D721Med (cell line): Measurements from ENCODE around the gene RBM15B.

Source experiments
- DNase-seq: peaks from one replicate; pipeline ENCODE4 v3.0.0; 2011; ENCODE audit warnings: low spot score; ENCODE audit not compliant: insufficient read length
- FAIRE-seq: peaks from 2 replicates; lab custom pipeline; 2011; peaks lifted over from hg19 to GRCh38; lab: Jason Lieb, UNC
- CTCF ChIP-seq: IDR thresholded peaks from 2 replicates; pipeline ENCODE4 v1.5.1; 2012; ENCODE audit warnings: mild to moderate bottlenecking, control low read depth; ENCODE audit not compliant: insufficient read depth; ENCODE audit errors: missing control alignments

Gene RBM15B

GRCh38 chr3:51389423-51390183 lies 1.5 kb upstream of the RBM15B start:
- peak; percentile 61 for DNase-seq
- FAIRE-seq, result no peak
- peak; percentile 68 for TF ChIP-seq CTCF

- TF ChIP-seq CTCF, result no peak
- FAIRE-seq (no peak), DNase-seq (no peak)
Measured at GRCh38 chr3:51390246-51391074, 625 bp upstream of the RBM15B start.

DNA sequence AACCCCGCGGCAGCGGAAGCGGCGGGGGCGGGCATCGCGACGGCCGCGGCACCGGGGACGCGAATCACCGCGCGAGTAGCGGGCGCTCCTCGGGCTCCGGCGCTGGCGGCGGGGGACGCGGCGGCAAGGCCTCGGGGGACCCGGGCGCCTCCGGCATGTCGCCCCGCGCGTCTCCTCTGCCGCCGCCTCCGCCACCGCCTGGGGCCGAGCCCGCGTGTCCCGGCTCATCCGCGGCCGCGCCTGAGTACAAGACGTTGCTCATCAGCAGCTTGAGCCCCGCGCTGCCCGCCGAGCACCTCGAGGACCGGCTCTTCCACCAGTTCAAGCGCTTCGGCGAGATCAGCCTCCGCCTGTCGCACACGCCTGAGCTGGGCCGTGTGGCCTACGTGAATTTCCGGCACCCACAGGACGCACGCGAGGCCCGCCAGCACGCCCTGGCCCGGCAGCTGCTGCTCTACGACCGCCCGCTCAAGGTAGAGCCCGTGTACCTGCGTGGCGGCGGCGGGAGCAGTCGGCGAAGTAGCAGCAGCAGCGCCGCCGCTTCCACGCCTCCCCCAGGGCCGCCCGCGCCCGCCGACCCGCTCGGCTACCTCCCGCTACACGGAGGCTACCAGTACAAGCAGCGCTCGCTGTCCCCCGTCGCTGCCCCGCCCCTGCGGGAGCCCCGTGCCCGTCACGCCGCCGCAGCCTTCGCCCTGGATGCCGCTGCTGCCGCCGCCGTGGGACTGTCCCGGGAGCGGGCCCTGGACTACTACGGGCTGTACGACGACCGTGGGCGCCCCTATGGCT lies 675 bp downstream of the RBM15B start:
- FAIRE-seq (no peak), DNase-seq (no peak)
- TF ChIP-seq CTCF, result no peak

DNA sequence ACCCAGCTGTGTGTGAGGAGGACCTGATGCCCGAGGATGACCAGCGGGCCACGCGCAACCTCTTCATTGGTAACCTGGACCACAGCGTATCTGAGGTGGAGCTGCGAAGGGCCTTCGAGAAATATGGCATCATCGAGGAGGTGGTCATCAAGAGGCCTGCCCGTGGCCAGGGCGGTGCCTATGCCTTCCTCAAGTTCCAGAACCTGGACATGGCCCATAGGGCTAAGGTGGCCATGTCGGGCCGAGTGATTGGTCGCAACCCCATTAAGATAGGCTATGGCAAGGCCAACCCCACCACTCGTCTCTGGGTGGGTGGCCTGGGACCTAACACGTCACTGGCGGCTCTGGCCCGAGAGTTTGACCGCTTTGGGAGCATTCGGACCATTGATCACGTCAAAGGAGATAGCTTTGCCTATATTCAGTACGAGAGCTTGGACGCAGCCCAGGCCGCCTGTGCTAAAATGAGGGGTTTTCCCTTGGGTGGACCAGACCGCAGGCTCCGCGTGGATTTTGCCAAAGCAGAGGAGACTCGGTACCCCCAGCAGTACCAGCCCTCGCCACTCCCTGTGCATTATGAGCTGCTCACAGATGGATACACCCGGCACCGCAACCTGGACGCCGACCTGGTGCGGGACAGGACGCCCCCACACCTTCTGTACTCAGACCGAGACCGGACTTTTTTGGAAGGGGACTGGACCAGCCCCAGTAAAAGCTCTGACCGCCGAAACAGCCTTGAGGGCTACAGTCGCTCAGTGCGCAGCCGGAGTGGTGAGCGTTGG lies 1.5 kb downstream of the RBM15B start:
- no peak for FAIRE-seq
- TF ChIP-seq CTCF, result no peak
- DNase-seq, result no peak

DNA sequence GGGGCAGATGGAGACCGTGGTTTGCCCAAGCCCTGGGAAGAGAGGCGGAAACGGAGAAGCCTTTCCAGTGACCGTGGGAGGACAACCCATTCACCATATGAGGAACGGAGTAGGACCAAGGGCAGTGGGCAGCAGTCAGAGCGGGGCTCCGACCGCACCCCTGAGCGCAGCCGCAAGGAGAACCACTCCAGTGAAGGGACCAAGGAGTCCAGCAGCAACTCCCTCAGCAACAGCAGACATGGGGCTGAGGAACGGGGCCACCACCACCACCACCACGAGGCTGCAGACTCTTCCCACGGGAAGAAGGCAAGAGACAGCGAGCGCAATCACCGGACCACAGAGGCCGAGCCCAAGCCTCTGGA lies 2.0 kb downstream of the RBM15B start:
- FAIRE-seq (no peak), DNase-seq (no peak)

More for the DNA sequence above, 2.0 kb downstream of the RBM15B start:
- TF ChIP-seq CTCF, result no peak
